Stimulated activated CD8-positive, alpha-beta memory T cell treated with anti-CD3 and anti-CD28 coated beads, Interleukin-4, amount 100 ng/mL, for 48 hours (primary cell): Measurements from ENCODE around the gene AKNA.

Source experiments
- DNase-seq: peaks from one replicate; pipeline ENCODE4 v3.0.0-alpha.2; 2020

The AKNA gene

DNA sequence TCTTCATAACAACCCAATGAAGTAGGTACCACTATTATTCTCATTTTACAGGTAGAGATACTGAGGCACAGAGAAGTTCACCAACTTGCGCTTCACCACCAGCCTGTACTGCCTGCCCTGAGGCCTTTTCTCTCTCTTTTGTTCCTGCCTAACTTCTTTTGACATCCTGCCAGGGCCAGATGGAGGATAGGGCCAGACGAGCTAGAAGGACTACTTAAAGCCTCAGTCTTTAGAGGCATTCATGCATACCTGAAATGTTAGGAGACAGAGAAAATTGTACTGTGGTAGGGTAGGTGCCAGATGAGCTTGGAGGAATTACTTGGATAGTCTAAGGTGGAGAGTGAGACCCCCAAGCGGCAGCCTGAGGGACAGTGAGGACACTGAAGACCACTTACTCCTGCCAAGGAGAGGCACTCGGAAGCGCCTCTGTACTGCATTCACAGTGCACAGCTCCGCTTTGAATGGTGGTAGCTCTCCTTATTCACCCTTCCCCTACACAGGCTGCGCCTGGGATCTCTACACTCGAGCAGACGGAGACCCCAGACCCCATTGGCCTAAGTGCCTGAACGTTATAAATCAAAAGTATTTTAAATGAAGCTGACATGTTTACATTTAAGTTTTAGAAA lies 71.1 kb downstream of the AKNA start:
- DNase-seq, result peak; percentile 8

DNA sequence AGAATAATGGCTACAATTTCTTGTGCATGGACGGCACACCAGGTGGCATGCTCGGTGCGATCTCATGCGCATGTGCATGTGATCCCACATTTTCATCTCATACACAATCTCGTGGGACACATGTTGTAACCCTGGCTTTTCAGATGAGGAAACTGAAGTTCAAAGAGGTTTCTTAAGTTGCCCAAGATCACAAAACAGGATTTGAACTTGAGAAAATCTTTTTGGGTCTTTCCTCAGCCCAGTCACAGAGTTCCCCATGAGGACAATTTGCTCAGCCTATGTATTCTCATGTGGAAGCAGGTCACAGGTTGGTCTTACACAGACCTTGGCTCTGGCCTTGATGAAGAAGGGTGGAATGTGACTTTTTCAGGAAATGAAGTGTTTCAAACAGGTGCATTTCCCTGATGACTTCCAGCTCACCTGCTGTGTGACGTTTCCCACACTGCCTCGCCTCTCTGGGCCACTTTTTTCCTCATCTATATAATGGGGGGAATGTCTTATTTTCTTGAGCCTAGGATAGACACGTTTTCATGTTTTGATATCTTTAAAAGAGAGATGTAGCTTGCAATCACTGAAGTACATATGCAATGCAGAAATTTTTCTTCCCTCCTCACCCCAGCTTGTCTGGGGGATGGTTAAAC lies 71.9 kb downstream of the AKNA start:
- no peak for DNase-seq

DNA sequence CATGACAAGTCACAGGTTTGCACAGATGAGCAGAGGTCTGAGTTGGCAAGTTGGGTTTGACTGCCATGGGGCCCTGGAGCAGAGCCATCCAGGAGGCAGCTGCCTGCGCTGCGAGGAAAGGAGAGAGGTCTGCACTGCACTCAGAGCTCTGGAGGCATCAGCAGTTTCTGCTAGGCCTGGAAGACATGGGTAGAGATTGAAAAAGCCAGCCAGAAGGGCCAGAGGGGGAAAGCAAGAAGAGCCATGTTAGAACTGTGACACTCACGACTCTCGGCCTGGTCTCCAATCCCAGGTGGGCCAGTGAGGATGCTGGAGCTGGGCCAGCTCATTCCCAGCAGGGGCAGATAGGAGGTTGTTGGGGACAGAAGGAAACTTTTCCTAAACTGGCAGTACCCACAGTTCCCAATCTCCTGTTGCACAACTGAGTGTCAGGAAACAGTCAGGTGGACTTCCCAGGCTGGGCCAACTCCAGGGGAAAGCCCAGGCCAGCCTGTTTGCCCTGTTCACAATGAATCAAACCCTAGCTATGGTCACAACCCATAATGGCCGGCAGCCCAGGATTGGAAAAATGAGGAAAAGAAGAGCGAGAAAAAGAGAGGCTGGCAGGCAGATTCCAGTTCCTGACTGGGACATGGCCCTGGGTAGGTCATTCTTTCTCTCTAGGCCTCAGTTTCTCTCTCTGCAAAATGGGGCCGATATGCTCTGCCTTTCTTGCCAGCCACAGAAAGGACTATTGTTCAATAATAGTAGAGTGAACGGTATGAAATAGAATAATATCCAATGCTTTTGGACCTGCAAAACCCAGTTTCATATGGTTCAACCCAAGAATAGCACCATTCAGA lies 72.7 kb downstream of the AKNA start:
- DNase-seq, result peak; percentile 10

DNA sequence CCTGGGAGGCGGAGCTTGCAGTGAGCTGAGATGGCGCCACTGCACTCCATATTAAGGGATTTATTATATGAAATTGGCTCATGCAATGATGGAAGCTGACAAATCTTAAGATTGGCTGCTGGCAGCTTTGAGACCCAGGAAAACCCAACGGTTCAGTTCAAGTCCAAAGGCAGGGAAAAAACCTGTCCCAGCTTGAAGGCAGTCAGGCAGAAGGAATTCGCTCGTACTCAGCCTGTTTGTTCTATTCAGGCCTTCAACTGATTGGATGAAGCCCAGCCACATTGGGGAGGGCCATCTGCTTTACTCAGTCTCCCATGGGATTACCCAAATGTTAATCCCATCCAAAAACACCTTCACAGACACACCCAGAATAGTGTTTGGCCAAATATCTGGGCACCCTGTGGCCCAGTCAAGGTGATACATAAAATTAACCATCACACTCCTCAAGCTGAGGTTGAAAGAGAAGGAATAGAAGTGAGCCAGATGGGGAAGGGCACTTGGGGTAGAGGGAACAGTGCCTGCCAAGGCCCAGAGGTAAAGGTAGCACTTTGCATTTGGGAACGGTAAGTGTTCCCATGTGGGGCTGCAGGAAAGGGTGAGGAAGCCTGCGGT lies 73.4 kb downstream of the AKNA start:
- peak; percentile 7 for DNase-seq

DNA sequence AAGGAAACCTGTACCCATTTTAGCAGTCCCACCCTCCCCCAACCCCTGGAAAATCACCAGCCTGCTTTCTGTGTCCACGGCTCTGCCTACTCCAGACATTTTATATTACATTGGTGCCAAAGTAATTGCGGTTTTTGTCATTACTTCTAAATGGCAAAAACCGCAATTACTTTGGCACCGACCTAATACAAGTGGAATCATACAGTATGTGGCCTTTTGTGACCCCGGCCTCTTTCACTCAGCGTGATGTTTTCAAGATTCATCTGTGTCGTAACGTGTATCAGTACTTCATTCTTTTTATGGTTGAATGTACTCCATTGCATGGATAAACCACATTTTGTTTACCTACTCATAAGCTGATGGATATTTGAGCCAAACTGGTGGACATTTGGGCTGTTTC lies 74.6 kb downstream of the AKNA start:
- DNase-seq, result no peak

DNA sequence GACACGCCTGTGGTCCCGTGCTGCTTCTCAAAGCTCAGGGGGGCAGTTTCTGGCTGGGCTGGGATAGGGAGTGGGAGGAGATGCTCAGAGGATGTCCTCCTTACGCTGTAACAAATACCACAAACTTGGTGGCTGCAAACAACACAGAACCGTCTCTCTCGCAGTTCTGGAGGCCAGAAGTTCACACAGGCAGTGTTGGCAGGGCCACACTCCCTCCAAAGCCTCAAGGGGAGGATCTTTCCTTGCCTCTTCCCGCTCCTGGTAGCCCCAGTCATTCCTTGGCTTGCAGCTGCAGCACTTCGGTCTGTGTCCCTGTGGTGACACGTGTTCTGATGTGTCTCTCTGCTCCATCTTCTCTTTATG lies 75.3 kb downstream of the AKNA start:
- peak; percentile 7 for DNase-seq

DNA sequence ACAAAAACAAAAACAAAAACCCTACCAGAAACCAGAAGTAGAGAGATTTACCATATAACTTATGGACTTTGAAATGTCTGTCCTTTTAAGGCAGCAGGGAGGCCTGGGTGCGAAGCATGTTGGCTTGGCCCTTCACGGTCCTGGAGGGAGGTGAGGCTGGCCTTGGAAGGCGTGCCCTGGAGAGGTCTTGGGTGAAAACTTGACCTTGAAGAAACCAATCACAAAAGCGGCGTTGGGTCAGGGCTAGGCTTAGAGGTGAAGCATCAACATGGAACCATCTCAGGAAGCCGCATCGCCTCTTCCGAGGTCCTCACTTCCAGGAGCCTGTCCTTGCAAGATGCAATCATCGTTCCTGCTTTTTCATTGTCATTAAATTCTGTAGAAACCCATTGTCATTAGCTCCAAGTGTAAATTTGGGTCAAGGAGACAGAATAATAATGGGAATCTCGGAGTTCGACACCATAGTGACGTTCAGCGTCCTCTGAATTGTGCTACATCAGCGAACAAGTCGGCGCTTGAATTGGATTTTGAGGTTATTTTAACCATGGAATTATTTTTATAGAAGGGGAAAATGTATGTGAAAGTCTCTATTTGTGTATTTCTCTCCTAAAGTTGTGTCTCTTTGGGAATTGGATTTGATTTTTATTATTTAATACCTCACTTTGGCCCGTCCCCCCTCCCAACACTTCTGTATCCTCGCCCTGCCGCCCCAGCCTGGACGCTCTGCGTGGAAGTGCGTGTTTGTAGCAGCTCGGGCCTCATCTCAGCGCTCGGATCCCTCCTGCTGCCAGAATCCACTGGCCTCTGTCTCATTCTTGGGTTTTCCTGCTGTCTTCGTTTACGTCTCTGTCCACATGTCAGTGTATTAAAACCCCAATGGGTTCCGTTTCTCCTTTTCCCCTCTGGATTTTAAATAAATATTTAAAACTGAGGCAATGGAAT lies 75.9 kb downstream of the AKNA start:
- DNase-seq, result peak; percentile 20

DNA sequence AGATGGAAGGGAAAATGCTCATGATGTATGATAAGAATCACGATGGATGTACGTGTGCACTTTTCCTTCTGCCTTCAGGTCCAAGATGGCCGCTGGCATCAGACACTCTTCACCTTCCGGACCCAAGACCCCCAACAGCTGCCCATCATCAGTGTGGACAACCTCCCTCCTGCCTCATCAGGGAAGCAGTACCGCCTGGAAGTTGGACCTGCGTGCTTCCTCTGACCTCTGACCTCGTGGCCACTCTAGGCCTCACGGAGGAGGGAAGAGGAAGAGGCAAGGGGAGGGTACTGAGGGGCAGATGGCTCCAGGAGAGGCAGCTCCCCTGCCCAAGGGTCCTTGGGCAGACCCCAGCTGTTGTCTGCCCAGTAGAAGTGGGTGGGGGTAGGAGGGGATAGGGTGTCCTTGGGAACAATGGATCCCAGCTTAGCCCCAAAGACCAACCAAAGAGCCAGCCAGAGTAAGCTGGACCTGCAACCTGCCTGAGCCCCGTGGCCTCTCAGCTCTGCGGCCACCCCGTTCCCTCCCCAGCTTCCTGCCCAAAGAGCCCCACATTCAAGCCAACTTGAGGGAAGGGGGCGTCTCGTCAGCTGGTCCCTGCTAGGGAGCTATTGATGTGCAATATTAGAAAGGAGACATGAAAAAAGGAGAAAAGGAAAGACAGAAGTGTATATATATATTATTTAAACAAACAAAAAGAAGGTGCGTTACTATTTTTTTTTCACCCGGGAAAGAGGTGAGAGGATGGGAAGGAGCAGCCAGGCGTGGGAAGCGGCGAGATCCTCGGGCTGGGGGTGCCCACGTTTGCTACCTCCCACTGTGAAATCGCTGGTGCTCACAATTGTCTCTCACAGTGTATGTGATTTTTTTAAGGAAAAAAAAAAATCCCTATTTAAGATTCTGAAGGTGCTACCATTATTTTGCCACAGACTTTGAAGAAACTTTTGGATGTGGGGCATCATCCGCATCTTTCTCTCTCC lies 77.0 kb downstream of the AKNA start:
- peak; percentile 11 for DNase-seq

DNA sequence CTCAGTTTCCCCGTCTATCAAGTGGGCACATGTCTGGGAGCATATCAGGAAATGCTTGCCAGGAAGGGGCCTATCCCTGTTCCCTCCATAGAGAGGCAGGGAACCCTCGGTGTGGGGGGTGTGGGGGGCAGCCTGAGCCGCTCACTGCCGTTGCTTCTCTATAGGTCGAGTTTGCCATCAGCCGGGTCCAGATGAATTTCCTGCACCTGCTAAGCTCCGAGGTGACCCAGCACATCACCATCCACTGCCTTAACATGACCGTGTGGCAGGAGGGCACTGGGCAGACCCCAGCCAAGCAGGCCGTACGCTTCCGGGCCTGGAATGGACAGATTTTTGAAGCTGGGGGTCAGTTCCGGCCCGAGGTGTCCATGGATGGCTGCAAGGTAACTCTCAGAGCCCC lies 78.7 kb downstream of the AKNA start:
- peak; percentile 18 for DNase-seq

DNA sequence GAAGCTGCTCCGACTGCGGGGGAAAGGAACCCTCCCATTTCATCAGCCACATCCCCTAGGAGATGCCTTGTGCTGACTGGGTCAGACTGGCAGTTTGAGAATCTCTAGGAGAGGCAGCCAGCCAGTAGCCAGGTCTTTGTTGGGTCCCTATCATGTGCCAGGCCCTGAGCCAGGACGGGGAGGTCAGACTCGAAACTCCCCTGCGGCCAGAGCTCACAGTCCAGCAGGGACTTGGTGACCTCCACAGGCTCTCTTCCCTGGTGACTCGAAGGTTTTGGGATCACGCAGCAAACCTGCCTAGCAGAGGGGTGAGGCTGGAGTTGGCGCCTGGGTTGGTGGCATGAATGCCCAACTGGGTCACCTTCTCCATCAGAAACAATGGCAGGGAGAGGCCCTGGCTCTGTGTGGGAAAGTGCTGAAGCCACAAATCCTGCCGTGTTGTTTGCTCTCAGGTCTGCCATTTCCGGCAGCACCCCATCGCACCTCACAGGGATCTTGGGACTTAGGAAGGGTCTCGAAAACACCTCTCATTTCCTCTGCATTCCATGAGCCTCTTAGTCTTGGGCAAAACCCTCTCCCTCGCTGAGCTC lies 79.3 kb downstream of the AKNA start:
- DNase-seq, result peak; percentile 18

DNA sequence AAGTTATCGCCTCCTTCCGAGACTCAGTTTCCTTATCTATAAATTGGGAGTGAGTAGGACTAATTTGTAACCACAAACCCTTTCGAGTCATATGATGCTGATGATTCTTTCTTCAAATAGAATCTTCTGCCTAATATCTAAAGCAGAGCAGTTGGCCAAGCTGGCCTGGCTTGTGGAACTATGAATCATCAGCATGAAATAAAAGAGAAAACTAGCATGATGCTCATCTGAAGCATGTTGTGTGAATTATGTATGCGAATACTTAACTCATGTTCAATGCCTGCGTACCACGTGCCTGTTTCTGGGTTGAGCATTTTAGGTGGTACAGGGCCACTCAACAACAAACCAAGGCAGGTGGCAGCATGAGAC lies 79.9 kb downstream of the AKNA start:
- DNase-seq, result no peak

DNA sequence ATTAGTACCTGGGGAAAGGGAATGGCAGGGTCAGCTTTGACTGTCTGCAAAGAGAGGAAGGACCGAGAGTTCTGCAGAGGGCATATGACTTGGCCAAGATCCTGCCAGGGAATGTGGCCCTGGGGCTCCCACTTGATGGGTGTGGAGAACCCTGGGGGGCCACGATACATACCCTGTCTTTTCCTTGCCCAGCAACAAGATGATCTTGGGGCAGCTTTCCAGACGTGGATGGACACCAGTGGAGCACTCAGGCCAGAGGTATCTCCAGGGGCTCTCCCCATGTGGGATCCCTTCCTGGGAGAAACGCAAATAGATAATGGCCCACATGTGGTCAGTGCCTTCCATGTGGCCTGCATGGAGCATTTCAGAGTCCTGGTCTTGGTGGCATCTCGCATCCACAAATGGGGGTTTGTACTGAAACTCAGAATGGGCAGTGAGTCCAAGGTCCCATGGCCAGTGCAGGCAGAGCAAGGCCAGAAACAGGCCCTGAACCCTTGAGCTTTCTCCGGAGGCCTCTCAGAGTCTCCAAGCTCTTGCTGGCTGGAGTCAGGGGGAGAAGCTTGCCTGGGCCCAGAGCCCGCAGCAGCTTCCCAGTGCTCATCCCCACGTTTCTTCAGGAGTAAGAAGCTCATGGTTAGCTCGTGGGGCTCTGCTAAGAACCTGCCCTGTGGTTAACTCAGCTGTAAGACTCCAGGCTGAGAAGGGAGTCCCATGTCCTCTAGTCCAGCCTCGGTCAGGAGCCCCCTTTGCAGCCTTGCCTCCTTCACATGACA lies 83.2 kb downstream of the AKNA start:
- peak; percentile 16 for DNase-seq

DNA sequence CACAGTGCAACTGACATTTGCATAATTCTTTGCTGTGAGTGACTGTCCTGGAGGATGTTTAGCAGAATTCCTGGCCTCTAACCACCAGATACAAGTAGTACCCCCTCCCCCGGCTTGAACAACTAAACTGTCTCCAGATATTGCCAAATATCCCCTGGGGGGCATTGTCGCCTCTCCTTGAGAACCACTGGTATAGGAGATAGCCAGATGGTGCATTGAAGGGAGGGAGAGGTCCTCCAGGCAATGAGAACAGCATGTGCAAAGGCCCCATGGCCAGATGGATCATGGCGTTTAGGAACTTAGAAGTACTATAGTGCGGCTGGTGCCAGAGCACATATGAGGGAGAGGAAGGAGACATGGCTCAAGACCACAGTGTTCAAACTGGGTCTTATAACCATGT lies 83.8 kb downstream of the AKNA start:
- peak; percentile 17 for DNase-seq

DNA sequence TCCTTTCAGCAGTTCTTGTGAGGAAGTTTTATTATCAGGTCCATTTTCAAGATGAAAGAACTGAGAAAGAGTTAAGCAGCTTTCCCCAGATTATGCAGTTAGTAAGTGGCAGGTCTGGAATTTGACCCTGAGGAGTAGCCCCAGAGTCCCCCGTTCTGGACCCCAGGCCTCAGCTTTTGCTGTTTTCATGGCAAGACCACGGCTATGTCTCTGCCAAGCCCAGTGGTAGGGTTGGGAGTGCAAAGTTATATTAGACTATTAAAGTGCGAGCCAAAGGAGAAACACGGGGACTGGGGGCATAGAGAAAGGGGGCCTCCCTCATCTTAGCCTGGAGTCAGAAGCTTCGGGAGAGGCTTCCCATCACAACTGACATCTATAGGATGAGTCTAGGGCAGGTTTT lies 84.2 kb downstream of the AKNA start:
- peak; percentile 14 for DNase-seq

DNA sequence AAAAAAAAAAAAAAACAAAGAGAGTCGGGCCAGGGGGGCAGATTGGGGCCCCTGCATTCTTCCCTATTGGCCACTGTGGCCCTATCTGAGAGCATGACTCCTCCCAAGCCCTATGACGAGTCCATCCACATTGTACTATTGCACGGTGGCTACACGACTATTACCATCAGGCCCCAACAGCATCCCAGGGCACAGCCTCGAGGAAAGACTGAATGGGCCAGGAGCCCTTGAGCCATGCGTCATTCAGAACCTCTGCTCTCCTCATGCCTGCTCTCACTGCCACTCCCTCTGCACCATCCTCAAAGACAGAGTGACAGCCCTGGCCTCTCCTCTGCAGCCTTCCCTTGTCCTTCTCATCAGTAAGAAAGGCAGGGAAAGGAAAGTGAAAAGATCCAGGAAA lies 85.1 kb downstream of the AKNA start:
- DNase-seq, result no peak

DNA sequence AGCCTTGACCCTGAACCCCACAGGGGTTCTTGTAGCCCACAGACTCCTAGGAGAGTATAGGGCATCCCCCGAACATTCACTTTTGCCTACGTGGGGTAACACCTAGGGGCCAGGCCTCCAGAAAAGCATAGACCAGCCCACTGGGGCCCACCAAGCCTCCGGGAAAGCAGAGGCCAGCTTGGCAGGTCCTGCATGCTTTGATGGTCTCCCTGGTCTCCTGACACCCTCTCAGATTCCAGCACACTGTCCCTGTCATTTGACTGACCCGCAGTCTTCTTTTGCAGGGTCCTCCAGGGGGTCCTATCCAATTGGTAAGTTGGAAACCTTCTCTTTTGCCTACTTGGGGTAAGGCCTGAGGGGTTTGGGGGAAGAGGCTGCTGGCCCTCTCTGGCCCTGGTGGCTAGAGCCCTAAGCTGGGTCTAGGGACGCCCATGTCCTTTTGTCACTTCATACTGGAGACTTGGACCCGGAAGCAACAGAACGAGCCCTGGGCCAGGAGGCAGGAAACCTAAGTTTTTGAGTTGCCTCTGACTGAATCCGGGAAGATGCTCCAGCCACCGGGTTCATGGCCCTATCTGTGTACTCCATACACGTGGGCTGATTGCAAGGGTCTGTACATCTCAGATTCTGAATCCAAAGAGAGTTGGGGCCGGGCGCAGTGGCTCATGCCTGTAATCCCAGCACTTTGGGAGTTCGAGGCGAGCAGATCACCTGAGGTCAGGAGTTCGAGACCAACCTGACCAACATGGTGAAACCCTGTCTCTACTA lies 85.8 kb downstream of the AKNA start:
- DNase-seq, result peak; percentile 10

DNA sequence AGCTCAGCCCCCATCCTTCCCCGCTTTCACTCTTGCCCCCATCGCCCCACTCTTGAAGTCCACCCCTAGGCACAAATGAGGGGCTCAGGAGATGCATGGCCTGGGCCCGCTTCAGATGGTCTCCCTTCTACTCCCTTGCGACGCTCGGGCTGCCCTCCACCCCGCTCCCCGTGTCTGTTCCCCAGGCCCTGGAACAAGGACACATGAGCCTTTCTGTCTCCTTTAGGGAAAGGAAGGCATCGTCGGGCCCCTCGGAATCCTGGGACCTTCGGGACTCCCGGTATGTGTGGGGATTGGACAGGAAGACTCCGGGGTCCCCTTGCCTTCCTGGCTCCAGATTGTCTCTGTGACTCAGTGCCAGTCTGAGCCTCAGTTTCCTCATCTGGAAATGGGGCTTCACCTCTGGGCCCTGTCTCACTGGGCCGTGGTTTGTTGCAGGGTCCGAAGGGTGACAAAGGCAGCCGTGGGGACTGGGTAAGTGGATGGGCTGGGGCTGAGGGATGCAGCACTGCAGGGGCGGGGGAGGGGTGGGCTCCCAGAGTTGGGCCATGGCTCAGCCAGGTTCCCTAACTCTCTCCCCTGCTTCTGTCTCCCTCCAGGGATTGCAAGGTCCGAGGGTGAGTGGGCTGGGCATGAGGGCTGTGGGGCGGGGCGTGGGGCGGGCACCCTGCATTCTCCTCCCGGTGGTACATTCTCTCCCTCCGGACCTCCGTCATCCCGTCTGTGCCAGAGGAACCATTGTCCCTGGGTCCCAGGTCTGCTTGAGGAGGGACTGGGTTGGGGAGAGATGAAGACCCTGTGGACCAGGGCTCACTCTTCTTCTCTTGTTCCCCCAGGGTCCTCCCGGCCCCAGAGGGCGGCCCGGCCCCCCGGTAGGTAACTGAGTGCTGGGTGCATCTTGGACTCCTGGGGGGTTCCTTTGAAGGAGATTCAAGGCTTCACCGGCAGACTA lies 86.7 kb downstream of the AKNA start:
- peak; percentile 7 for DNase-seq
